B cell (primary cell): Measurements from ENCODE around the gene PRKCA.

Experiments used
- EZH2 ChIP-seq: IDR thresholded peaks from 2 replicates; pipeline ENCODE4 v1.6.1; 2012; ENCODE audit warnings: borderline replicate concordance, low read depth, mild to moderate bottlenecking, moderate library complexity, low read length; ENCODE audit not compliant: insufficient read depth, poor library complexity, severe bottlenecking
- TF ChIP-seq, protein P1 (sequence below): fragments of 200-600 bp; IDR thresholded peaks from one replicate; pipeline ENCODE4 v1.8.0; 2022; ENCODE audit warnings: antibody characterized with exemption, mild to moderate bottlenecking

DNA sequence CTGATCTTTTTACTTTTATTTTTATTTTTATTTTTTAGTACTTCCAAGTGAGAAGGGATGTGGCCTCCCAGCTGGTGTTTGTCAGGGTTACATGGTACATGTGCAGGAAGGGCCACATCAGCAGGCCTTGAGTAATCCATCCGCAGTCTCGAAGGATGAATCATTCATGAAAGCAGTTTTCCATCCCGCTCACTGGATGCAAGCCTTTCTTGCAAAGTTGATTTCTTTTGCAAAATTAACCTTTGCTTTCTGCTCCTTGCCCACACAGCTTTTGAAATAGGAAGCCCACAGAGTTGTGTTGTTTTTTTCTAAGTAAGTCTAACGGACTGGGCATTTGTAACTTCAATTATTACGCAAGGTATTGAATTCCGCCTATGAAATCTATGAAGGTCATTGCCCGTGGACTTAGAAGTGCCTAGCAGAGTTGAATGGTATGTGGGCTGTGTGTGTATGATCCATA is 157.4 kb downstream of the PRKCA start:
- TF ChIP-seq, protein P1, sequence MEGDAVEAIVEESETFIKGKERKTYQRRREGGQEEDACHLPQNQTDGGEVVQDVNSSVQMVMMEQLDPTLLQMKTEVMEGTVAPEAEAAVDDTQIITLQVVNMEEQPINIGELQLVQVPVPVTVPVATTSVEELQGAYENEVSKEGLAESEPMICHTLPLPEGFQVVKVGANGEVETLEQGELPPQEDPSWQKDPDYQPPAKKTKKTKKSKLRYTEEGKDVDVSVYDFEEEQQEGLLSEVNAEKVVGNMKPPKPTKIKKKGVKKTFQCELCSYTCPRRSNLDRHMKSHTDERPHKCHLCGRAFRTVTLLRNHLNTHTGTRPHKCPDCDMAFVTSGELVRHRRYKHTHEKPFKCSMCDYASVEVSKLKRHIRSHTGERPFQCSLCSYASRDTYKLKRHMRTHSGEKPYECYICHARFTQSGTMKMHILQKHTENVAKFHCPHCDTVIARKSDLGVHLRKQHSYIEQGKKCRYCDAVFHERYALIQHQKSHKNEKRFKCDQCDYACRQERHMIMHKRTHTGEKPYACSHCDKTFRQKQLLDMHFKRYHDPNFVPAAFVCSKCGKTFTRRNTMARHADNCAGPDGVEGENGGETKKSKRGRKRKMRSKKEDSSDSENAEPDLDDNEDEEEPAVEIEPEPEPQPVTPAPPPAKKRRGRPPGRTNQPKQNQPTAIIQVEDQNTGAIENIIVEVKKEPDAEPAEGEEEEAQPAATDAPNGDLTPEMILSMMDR: no peak
- no peak for TF ChIP-seq EZH2
